Mesothelial cell of epicardium (in vitro differentiated cells): ENCODE data around the gene TMEM200B. TPM values are rescaled to one million over a fixed set of nuclear protein-coding genes. Genes with fewer than 3 reads are reported as not detected.
A peak's percentile ranks its signal among the peaks of the same experiment; 100 is the strongest.
"Not testable (repeated sequence)": the region's sequence is repeated elsewhere in the genome, so short reads cannot be mapped to it uniquely, and the experiment has no call there.

ENCODE experiments used
- DNase-seq, 2 experiments: peaks; one replicate each; pipeline ENCODE4 v3.0.0; 2021; ENCODE audit warnings: low spot score in 2 of 2; ENCODE audit not compliant: unreplicated experiment in 2 of 2
- H3K27ac Mint-ChIP-seq: 2 replicates; pipeline ENCODE4 v1.8.0; 2021; ENCODE audit warnings: mixed read lengths
- H3K27me3 Mint-ChIP-seq: 2 replicates; pipeline ENCODE4 v1.8.0; 2021; ENCODE audit warnings: low read depth, mixed read lengths
- H3K36me3 Mint-ChIP-seq: 2 replicates; pipeline ENCODE4 v1.8.0; 2021; ENCODE audit warnings: mixed read lengths
- H3K4me1 Mint-ChIP-seq: 2 replicates; pipeline ENCODE4 v1.8.0; 2021; ENCODE audit warnings: mixed read lengths
- H3K4me3 Mint-ChIP-seq: 2 replicates; pipeline ENCODE4 v1.8.0; 2021; ENCODE audit warnings: mild to moderate bottlenecking, moderate library complexity, mixed read lengths
- H3K9me3 Mint-ChIP-seq: 2 replicates; pipeline ENCODE4 v1.8.0; 2021; ENCODE audit warnings: mixed read lengths
- total RNA-seq: library from RNA; stranded (reverse); gene quantifications from 3 replicates; pipeline ENCODE4 v1.2.1, GENCODE V29; 2021
- TF ChIP-seq, protein P1 (sequence below): fragments of 200-600 bp; sonication (generic); IDR thresholded peaks from one replicate; pipeline ENCODE4 v1.5.0; 2021; ENCODE audit warnings: antibody characterized with exemption; ENCODE audit not compliant: unreplicated experiment

The TMEM200B gene
- total RNA-seq, 1 donor from 2014 or later: 29.1 TPM

DNA sequence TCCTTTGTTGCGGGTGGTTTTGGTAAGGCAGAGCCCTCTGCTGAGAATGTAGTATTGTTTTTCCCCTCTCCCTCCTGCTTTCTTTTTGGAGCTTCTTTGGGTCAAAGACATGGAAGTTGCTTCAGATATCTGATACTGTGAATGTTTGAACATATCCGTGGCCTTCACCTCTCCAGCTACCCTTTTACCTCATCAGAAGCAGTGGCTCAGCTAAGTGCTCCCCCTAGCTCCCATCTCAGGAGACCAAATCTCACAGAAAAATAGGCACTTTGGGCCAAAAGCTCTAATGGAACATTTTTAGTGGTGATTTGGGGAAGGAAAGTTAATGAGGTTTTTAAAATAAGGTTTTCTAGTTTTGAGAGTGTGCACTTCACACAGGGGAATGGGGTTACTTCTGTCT is 6.3 kb downstream of the TMEM200B start:
- Mint-ChIP-seq H3K36me3 (peaks cover 7% of the 10 kb centered on the region), H3K4me3 (no peak overlapping the region), H3K4me1 (peaks cover 6% of the 10 kb centered on the region), H3K27me3 (no peaks in the 10 kb centered on the region), H3K9me3 (no peaks in the 10 kb centered on the region), H3K27ac (peak overlapping the region; percentile 47)
- no peak for DNase-seq
- TF ChIP-seq, protein P1, sequence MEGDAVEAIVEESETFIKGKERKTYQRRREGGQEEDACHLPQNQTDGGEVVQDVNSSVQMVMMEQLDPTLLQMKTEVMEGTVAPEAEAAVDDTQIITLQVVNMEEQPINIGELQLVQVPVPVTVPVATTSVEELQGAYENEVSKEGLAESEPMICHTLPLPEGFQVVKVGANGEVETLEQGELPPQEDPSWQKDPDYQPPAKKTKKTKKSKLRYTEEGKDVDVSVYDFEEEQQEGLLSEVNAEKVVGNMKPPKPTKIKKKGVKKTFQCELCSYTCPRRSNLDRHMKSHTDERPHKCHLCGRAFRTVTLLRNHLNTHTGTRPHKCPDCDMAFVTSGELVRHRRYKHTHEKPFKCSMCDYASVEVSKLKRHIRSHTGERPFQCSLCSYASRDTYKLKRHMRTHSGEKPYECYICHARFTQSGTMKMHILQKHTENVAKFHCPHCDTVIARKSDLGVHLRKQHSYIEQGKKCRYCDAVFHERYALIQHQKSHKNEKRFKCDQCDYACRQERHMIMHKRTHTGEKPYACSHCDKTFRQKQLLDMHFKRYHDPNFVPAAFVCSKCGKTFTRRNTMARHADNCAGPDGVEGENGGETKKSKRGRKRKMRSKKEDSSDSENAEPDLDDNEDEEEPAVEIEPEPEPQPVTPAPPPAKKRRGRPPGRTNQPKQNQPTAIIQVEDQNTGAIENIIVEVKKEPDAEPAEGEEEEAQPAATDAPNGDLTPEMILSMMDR: no peak

DNA sequence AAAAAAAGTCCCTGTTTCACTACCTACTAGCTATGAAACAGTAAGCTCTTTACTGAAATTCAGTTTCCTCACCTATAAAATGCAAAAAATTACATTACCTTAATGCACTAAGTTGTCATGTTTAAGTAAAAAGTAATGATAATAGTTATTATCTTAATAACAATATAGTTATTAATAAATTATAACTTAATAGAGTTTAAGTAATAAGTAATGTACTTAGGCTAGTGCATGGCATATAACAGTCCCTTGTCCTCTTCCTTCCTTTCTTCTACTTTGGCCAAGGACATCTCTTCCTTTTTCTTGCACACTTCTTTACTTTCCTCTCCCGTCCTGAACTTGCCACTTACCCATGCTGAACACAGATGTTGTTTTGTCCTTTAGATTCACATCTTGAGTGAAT is 9.0 kb downstream of the TMEM200B start:
- H3K27me3 Mint-ChIP-seq: no peaks in the 10 kb centered on the region
- DNase-seq: no peak
- H3K4me1 Mint-ChIP-seq: peaks cover 3% of the 10 kb centered on the region
- TF ChIP-seq, protein P1: no peak
- peaks cover 11% of the 10 kb centered on the region for H3K36me3 Mint-ChIP-seq
- no peak overlapping the region for H3K27ac Mint-ChIP-seq
- no peak overlapping the region for H3K4me3 Mint-ChIP-seq
- no peaks in the 10 kb centered on the region for H3K9me3 Mint-ChIP-seq

DNA sequence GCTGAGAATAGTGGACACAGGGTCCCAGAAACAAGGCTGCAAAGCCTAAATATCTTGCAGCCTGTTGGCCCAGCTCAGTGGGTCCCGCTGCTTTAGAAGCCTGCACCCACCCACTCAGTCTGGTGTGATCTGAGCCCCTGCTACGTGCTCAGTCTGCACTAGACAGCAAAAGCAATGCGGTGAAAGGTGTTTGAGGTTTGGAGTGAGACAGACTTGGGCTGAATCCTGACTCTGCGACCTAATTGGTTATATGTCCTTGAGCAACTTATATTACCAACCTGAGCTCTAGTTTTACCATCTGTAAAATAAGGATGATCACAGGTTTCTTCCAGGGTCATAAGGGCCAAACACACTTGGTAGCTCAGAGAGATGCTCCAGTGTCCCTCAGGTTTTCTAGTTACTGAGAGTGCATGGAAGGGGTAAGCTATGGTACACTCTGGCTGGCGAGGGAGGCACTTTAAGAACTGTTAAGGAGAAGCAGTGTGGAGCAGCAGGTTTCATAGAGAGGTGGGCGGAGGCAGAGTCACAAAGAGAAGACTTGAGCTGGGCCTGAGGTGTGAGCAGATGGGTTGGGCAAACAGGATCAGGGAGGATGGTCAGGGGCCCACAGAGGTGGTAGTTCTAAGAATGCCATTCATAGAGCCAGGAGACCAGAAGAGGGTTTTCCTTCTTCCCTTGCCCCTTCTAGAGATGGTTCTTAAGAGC is 10.1 kb downstream of the TMEM200B start:
- peaks cover 16% of the 10 kb centered on the region for H3K36me3 Mint-ChIP-seq
- no peaks in the 10 kb centered on the region for H3K9me3 Mint-ChIP-seq
- H3K4me1 Mint-ChIP-seq: no peaks in the 10 kb centered on the region
- H3K27ac Mint-ChIP-seq: no peak overlapping the region
- H3K27me3 Mint-ChIP-seq: no peaks in the 10 kb centered on the region
- TF ChIP-seq, protein P1: no peak
- DNase-seq: no peak
- H3K4me3 Mint-ChIP-seq: no peak overlapping the region

DNA sequence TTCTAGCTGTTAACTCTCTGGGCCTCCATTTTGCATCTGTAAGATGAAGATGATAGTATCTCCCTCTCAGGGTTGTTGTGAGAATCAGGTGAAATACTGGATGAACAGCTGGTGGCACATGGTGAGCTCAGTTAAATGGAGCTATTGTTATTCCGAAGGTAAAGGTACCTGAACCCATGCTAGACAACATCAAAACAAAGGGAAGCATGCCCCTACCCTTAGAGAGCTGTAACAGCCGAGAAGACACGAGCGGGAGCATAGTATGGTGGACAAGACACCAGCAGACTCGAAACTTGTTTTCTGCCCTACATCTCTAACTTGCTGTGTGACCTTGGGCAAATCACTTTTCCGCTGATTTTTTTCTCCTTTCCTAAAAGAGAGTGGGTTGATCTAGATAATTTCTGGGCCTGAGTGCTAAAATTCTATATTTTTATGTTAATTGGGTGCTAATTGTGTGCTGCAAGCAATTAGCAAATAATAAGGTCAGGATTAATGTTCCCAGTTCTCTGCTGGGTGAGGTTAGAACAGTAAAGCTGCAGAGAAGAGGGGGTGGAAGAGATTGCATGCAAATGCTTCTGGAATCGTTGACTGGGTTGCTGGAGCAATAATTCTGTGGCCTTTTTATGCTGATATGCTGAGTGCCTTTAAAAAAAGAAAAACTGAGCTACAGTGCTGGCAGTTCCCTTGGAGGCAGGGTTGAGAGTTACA is 10.8 kb downstream of the TMEM200B start:
- no peaks in the 10 kb centered on the region for H3K27me3 Mint-ChIP-seq
- H3K36me3 Mint-ChIP-seq: peaks cover 13% of the 10 kb centered on the region
- no peak for DNase-seq
- no peaks in the 10 kb centered on the region for H3K9me3 Mint-ChIP-seq
- TF ChIP-seq, protein P1: no peak
- no peak overlapping the region for H3K27ac Mint-ChIP-seq
- no peak overlapping the region for H3K4me3 Mint-ChIP-seq
- H3K4me1 Mint-ChIP-seq: no peaks in the 10 kb centered on the region

DNA sequence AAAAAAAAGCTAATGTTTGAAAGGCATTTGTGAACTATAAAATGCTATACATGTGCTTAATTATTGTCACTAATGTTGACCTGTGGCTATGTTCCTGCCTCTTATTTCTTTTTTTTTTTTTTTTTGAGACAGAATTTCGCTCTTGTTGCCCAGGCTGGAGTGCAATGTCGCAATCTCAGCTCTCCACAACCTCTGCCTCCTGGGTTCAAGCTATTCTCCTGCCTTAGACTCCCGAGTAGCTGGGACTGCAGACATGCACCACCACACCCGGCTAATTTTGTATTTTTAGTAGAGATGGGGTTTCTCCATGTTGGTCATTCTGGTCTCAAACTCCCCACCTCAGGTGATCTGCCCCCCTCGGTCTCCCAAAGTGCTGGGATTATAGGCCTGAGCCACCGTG is 15.7 kb downstream of the TMEM200B start:
- H3K4me1 Mint-ChIP-seq, H3K27ac Mint-ChIP-seq, H3K9me3 Mint-ChIP-seq, H3K27me3 Mint-ChIP-seq, DNase-seq, H3K4me3 Mint-ChIP-seq: not testable (repeated sequence)
- peaks cover 11% of the 10 kb centered on the region for H3K36me3 Mint-ChIP-seq

DNA sequence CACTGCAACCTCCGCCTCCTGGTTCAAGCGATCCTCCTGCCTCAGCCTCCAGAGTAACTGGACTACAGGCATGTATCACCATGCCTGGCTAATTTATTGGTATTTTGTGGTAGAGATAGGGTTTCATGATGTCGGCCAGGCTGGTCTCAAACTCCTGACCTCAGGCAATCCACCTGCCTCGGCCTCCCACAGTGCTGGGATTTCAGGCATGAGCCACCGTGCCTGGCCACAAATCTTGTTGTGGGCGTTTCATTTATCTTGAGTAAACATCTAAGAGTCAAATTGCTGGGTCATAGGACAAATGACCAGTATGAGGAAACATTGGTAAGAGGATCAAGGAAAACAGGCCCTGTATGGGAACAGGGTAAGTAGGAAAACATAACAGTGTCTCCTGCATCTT is 17.9 kb downstream of the TMEM200B start:
- no peaks in the 10 kb centered on the region for H3K27me3 Mint-ChIP-seq
- no peaks in the 10 kb centered on the region for H3K4me1 Mint-ChIP-seq
- no peak for DNase-seq
- H3K27ac Mint-ChIP-seq: no peak overlapping the region
- H3K4me3 Mint-ChIP-seq: no peak overlapping the region
- H3K36me3 Mint-ChIP-seq: peaks cover 20% of the 10 kb centered on the region
- TF ChIP-seq, protein P1: no peak
- no peaks in the 10 kb centered on the region for H3K9me3 Mint-ChIP-seq
